Measurements from ENCODE around the gene FZD10.

Gene FZD10

DNA sequence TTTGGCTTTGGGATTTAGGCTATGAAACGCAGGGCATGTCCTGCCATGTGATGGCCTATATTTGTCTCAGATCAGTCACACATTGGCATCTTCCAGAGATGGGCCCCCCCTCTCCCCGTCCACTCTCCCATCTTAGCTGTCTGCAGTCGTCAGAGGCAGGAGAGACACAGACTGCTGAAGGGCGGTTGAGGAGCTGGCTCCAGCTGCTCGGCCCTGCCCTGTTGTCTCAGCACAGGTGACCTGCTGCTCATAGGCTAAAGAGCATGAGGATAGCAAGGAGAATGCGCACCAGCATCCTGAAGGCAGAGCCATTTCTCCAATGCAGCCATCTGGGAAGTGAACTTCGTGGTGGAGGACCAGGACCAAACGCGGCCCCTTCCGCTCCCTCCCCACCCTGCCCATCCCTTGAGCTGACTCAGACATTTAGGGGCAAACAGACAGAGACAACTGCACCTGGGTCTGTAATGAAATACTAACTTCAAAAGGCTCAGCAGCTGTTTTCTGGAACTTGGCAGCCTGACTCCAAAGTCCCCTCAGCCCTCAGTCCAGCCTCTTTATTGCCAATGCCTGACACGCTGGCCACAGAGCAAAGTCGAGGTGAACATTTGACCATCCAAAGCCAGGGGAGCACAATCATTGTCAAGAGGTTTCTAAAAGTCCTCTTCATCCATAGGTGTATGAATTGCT, 22.3 kb downstream of the FZD10 start:
- no peak for DNase-seq (ENCODE audit: extremely low spot score)
- POLR2A ChIA-PET: no interaction called here
- CTCF ChIA-PET: no interaction called here
- TF ChIP-seq, protein P1, sequence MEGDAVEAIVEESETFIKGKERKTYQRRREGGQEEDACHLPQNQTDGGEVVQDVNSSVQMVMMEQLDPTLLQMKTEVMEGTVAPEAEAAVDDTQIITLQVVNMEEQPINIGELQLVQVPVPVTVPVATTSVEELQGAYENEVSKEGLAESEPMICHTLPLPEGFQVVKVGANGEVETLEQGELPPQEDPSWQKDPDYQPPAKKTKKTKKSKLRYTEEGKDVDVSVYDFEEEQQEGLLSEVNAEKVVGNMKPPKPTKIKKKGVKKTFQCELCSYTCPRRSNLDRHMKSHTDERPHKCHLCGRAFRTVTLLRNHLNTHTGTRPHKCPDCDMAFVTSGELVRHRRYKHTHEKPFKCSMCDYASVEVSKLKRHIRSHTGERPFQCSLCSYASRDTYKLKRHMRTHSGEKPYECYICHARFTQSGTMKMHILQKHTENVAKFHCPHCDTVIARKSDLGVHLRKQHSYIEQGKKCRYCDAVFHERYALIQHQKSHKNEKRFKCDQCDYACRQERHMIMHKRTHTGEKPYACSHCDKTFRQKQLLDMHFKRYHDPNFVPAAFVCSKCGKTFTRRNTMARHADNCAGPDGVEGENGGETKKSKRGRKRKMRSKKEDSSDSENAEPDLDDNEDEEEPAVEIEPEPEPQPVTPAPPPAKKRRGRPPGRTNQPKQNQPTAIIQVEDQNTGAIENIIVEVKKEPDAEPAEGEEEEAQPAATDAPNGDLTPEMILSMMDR (IDR thresholded peaks at IDR 0.05; ENCODE audit: control extremely low read depth, extremely low read depth, low read depth, missing control alignments): no peak

DNA sequence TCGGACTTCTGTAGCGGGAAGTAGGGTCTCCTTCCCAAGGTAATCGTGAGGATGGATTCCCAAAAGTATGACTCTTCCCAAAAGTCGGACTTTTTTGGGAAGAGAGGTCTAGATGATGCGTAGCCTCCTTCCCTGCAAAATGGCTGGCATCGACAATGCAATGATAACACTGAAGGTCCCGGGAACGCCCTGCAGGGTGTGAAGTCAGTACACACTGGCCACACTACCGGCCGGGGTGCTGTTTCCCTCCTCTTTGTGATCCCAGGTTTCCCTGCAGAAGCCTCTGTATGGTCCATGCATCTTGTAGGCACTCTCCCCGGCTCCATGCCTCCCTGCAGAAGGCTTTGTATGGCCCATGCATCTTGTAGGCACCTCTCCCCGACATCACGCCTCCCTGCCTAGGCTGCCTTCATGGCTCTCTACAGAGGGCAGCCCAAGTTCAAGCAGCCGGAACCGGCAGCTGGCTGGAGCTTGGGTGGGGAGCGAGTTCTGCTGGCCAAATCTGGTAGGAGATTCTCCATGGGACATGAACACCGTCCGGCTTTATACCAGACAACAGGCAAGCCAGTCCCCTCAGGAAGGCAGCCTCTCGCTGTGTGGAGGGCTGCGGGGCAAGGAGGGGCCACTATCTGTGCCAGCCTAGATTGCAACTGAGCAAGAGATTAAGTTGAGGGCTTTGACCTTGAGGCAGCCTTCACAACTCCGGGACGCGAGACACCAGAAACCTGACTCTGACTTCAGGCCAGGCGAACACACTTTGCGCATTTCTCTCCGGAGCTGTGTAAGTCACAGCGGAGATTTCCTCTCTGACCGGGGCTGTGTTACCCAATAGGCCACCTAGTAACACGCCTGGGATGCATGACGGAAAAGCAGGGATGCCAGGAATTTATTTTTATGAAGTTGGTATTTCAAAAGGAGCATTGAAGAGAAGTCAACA, 23.5 kb downstream of the FZD10 start:
- no peak for DNase-seq (ENCODE audit: extremely low spot score)
- CTCF ChIA-PET: no interaction called here
- TF ChIP-seq, protein P1 (IDR thresholded peaks at IDR 0.05; ENCODE audit: control extremely low read depth, extremely low read depth, low read depth, missing control alignments): no peak
- POLR2A ChIA-PET: no interaction called here

DNA sequence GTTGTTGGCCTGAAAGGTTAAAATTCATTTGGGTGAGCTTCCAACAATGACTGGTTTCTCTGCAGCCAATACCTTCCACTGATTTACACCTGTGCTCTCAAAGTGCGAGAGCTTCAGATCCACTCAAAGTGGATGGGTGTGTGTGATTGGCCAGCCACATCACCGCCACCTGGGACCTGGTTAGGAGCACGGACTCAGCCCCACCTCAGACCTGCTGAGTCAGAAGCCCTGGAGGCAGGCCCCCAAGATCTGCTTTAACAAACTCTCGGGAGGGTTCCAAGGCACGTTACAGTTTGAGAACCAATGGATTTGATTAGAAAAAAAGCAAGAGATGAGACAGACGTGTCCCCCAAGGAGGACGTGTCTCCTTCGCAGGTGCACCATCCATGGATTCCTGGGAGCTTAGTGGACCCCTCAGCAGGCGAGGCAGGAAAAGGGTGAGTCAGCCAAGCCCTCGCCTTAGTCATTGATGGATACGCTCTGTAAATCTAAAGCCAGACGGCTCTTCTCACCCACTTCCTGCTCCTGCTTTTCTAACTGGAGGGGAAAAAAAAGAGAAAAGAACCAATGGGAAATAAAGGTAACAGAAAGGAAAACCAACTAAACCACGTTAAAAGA, 24.5 kb downstream of the FZD10 start:
- ChIA-PET CTCF (no interaction called here), POLR2A (no interaction called here)
- TF ChIP-seq, protein P1 (IDR thresholded peaks at IDR 0.05; ENCODE audit: control extremely low read depth, extremely low read depth, low read depth, missing control alignments): no peak
- no peak for DNase-seq (ENCODE audit: extremely low spot score)

DNA sequence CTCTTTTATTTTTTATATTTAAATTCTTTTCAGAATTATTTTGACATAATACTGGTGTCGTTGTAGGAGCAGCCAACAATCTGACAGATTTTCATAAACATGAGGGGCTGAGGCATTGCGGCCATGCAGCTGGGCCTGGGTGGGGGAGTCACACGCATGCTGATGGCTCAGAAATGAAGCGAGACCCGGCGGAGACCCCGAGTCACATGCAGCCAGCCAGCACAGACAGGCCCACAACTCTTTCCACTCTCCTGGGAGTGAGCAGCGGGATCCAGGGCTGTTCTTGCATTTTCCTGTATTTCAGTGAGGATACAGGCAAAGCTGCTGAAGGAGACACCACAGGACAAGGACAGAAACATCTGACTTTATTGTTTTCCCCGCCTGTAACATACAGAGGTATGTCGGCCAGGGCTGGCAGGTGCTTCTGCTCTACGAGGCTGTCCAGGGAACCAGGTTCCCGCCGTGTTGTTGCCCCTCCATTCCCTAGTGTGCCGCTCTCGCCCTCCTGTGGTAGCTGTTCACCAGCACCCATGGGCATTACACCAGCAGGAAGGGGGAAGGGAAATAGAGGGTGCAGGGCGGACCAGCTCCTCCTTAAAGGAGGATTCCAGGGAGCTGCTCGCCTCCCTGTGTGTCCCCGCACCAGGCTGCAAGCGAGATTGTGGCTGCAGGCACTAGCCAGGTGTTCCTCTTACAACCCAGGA, 30.5 kb downstream of the FZD10 start:
- DNase-seq (ENCODE audit: extremely low spot score): no peak
- CTCF ChIA-PET: no interaction called here
- POLR2A ChIA-PET: no interaction called here
- TF ChIP-seq, protein P1 (IDR thresholded peaks at IDR 0.05; ENCODE audit: control extremely low read depth, extremely low read depth, low read depth, missing control alignments): no peak

DNA sequence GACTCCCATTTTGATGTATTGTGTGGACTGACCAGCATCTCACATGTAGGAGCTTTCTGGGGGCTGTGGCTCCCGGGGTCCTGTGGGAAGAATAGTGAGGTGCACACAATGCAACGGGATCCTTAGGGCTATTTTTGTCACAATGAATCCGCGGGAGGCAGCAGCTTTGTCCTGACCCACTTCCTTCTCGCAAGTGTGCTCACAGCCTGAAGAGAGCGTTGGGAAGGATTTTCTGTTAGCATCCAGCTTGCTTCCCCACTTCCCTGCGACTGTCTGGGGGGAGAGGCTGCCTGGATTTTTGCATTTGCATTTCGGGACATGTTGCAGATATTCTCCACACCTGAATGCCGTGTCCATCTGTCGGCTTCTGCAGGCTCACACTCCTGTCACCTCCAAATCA, 31.9 kb downstream of the FZD10 start:
- DNase-seq (ENCODE audit: extremely low spot score): no peak
- ChIA-PET CTCF (no interaction called here), POLR2A (no interaction called here)
- TF ChIP-seq, protein P1 (IDR thresholded peaks at IDR 0.05; ENCODE audit: control extremely low read depth, extremely low read depth, low read depth, missing control alignments): no peak

DNA sequence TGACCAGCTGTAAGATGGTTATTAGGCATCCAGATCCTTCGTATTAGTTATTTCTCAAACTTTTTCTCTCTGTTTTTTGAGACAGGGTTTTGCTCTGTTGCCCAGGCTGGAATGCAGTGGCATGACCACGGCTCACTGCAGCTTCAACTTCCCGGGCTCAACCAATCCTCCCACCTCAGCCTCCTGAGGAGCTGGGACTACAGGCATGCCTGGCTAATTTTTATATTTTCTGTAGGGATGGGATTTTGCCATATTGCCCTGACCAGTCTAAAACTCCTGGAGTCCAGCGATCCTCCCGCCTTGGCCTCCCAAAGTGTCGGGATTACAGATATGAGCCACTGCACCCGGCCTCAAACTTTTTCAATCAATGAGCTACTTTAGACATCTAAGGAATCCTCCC, 33.1 kb downstream of the FZD10 start:
- DNase-seq (ENCODE audit: extremely low spot score): no peak
- CTCF ChIA-PET: no interaction called here
- TF ChIP-seq, protein P1 (IDR thresholded peaks at IDR 0.05; ENCODE audit: control extremely low read depth, extremely low read depth, low read depth, missing control alignments): no peak
- POLR2A ChIA-PET: no interaction called here

Data from GM10248 (cell line).